ENCODE results near the gene CPE.

GRCh38 chr4:165433529-165433928, 54.7 kb downstream of the CPE start:
- TF ChIP-seq EP300 (IDR thresholded peaks at IDR 0.05) = no peak
- TF ChIP-seq CTCF (IDR thresholded peaks at IDR 0.05) = no peak

All from tibial nerve (tissue), 4 donors.